ENCODE results near the gene ABCD1. TPM values are rescaled to one million over a fixed set of nuclear protein-coding genes. Genes with fewer than 3 reads are reported as not detected.

ABCD1 gene
- polyA plus RNA-seq, 3 donors, result 5.6 to 22.5 (median 5.8) TPM

DNA sequence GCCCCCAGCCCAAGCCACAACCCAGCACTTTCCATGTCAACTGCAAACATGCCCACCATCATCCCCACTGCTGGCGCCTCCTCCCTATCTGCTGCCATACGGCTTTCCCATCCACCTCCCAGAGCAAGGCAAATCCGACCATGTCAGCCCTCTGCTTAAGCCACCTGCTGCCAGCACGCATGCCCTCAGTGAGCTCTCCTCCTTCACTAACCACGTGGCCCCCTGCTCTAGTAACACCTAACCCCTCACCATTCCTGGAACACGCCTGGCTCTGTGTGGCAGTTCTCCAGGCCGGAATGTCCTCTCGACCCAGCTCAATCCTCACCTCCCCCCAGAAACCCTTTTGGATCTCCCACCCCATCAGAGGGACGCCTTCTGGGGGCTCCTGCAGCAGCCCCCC lies 17.9 kb upstream of the ABCD1 start:
- H4K20me1 ChIP-seq (ENCODE audit: insufficient read depth, low read length), result peaks cover 58% of the 10 kb centered on the region
- H2AFZ ChIP-seq (ENCODE audit: insufficient read depth, low read depth, low read length, poor library complexity, severe bottlenecking), result no peak overlapping the region
- H3K27me3 ChIP-seq (ENCODE audit: control insufficient read depth in 2 of 2, insufficient read depth in 2 of 2, low read length in 2 of 2), result no peaks in the 10 kb centered on the region
- H3K4me3 Mint-ChIP-seq, result no peak overlapping the region
- intact Hi-C loops (cut with micrococcal nuclease), result no loop called here
- H3K4me3 ChIP-seq (replicated peaks in 1 of 3; ENCODE audit: low read depth in 2 of 3, low read length in 3 of 3), result no peak overlapping the region
- no peak overlapping the region for H3K4me2 ChIP-seq (replicated peaks; ENCODE audit: extremely low read depth, low read length, poor library complexity, severe bottlenecking)
- H3K36me3 Mint-ChIP-seq, result peaks cover 55 to 73% of the 10 kb centered on the region in 2 donors
- no peaks in the 10 kb centered on the region for H3K9me3 ChIP-seq (replicated peaks in 1 of 2; ENCODE audit: control insufficient read depth in 1 of 2, insufficient read depth in 1 of 2, low read length in 2 of 2)
- H3K9ac ChIP-seq (ENCODE audit: insufficient read depth, low read length, poor library complexity, severe bottlenecking), result no peak overlapping the region
- peaks cover 0 to 12% (median 0%) of the 10 kb centered on the region in 3 donors for H3K27me3 Mint-ChIP-seq (ENCODE audit: low read depth in 3 of 3)
- DNase-seq, result no peak
- peaks cover 55 to 56% of the 10 kb centered on the region in 2 donors for H3K36me3 ChIP-seq (replicated peaks in 1 of 2; ENCODE audit: control insufficient read depth in 1 of 2, insufficient read depth in 2 of 2, low read length in 2 of 2)
- H3K4me1 ChIP-seq (ENCODE audit: control insufficient read depth in 1 of 2, insufficient read depth in 2 of 2, low read length in 2 of 2), result peaks cover 4 to 6% of the 10 kb centered on the region in 2 donors
- WGBS (ENCODE audit: insufficient coverage), result 98% methylated on average over 6 of the region's 9 CpGs
- H3K9me3 Mint-ChIP-seq, result peaks cover 0 to 3% (median 0%) of the 10 kb centered on the region in 7 donors
- H3K27ac Mint-ChIP-seq, result peak overlapping the region in 1 of 7 donors; percentile 50
- no peak for TF ChIP-seq CTCF (IDR thresholded peaks at IDR 0.05)
- no peaks in the 10 kb centered on the region for H3K79me2 ChIP-seq (ENCODE audit: insufficient read depth, low read length)
- peaks cover 7% of the 10 kb centered on the region for H3K4me1 Mint-ChIP-seq
- H3K27ac ChIP-seq (ENCODE audit: low read depth in 1 of 2, low read length in 2 of 2), result no peak overlapping the region

DNA sequence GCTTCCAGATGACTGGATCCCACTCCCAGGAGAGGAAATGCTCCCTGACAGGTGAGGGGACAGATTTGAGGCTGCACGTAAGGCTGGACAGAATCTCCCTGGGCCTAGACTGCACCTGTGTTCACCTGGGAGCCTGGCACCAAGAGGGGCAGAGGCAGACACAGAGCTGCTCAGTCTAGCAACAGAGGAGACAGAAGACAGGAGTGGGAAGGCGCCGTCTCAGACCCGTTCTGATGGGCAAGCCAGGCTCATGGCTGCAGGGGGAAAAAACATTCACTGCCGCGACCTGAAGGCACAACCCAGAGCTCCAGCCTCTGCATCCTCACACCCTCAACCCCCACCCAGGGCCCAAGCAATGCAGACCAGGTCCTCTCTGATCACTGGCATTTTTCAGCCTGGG lies 17.2 kb upstream of the ABCD1 start:
- peaks cover 49 to 54% of the 10 kb centered on the region in 2 donors for H3K36me3 ChIP-seq (replicated peaks in 1 of 2; ENCODE audit: control insufficient read depth in 1 of 2, insufficient read depth in 2 of 2, low read length in 2 of 2)
- peaks cover 0 to 12% (median 0%) of the 10 kb centered on the region in 3 donors for H3K27me3 Mint-ChIP-seq (ENCODE audit: low read depth in 3 of 3)
- H3K79me2 ChIP-seq (ENCODE audit: insufficient read depth, low read length), result no peaks in the 10 kb centered on the region
- TF ChIP-seq CTCF (IDR thresholded peaks at IDR 0.05), result no peak
- peaks cover 7% of the 10 kb centered on the region for H3K4me1 Mint-ChIP-seq
- H3K4me3 Mint-ChIP-seq, result no peak overlapping the region
- no peak overlapping the region for H2AFZ ChIP-seq (ENCODE audit: insufficient read depth, low read depth, low read length, poor library complexity, severe bottlenecking)
- no peaks in the 10 kb centered on the region for H3K27me3 ChIP-seq (ENCODE audit: control insufficient read depth in 2 of 2, insufficient read depth in 2 of 2, low read length in 2 of 2)
- H3K4me1 ChIP-seq (ENCODE audit: control insufficient read depth in 1 of 2, insufficient read depth in 2 of 2, low read length in 2 of 2), result peaks cover 4 to 6% of the 10 kb centered on the region in 2 donors
- no peak for DNase-seq
- no peak overlapping the region for H3K27ac ChIP-seq (ENCODE audit: low read depth in 1 of 2, low read length in 2 of 2)
- no CpG with 5 or more reads among the region's 6 CpGs for WGBS (ENCODE audit: insufficient coverage)
- H3K36me3 Mint-ChIP-seq, result peaks cover 50 to 71% of the 10 kb centered on the region in 2 donors
- H3K4me3 ChIP-seq (replicated peaks in 1 of 3; ENCODE audit: low read depth in 2 of 3, low read length in 3 of 3), result no peak overlapping the region
- intact Hi-C loops (cut with micrococcal nuclease), result no loop called here
- no peak overlapping the region for H3K9ac ChIP-seq (ENCODE audit: insufficient read depth, low read length, poor library complexity, severe bottlenecking)
- peaks cover 0 to 3% (median 0%) of the 10 kb centered on the region in 7 donors for H3K9me3 Mint-ChIP-seq
- no peak overlapping the region for H3K4me2 ChIP-seq (replicated peaks; ENCODE audit: extremely low read depth, low read length, poor library complexity, severe bottlenecking)
- H3K9me3 ChIP-seq (replicated peaks in 1 of 2; ENCODE audit: control insufficient read depth in 1 of 2, insufficient read depth in 1 of 2, low read length in 2 of 2), result no peaks in the 10 kb centered on the region
- no peak overlapping the region for H3K27ac Mint-ChIP-seq
- peaks cover 58% of the 10 kb centered on the region for H4K20me1 ChIP-seq (ENCODE audit: insufficient read depth, low read length)

Data from CD14-positive monocyte (primary cell).